SU-DHL-6 (cell line): Measurements from ENCODE around the gene FAM72A.
"Not testable (repeated sequence)": the region's sequence is repeated elsewhere in the genome, so short reads cannot be mapped to it uniquely, and the experiment has no call there.

ENCODE experiments used
- EZH2phosphoT487 ChIP-seq: fragments of 200-600 bp; sonication (generic), shearing (Covaris generic); conservative IDR thresholded peaks from 2 replicates; pipeline ENCODE4 v1.6.1; 2018; ENCODE audit warnings: mild to moderate bottlenecking, antibody characterized with exemption, low read length, moderate library complexity, mixed read lengths
- TF ChIP-seq, protein P1 (sequence below): fragments of 200-600 bp; sonication (generic); IDR thresholded peaks from one replicate; pipeline ENCODE4 v1.5.1; 2017; ENCODE audit warnings: antibody characterized with exemption, mild to moderate bottlenecking, low read length, moderate library complexity; ENCODE audit not compliant: insufficient read depth, poor library complexity, severe bottlenecking

- TF ChIP-seq, protein P1, sequence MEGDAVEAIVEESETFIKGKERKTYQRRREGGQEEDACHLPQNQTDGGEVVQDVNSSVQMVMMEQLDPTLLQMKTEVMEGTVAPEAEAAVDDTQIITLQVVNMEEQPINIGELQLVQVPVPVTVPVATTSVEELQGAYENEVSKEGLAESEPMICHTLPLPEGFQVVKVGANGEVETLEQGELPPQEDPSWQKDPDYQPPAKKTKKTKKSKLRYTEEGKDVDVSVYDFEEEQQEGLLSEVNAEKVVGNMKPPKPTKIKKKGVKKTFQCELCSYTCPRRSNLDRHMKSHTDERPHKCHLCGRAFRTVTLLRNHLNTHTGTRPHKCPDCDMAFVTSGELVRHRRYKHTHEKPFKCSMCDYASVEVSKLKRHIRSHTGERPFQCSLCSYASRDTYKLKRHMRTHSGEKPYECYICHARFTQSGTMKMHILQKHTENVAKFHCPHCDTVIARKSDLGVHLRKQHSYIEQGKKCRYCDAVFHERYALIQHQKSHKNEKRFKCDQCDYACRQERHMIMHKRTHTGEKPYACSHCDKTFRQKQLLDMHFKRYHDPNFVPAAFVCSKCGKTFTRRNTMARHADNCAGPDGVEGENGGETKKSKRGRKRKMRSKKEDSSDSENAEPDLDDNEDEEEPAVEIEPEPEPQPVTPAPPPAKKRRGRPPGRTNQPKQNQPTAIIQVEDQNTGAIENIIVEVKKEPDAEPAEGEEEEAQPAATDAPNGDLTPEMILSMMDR: not testable (repeated sequence)
- not testable (repeated sequence) for TF ChIP-seq EZH2phosphoT487
Measured at GRCh38 chr1:206203364-206204158, 922 bp upstream of the FAM72A start, which contains the start of gene SRGAP2.
